NCI-H226 (cell line): ENCODE results near the gene TCOF1.

ENCODE experiments used
- DNase-seq: peaks from one replicate; pipeline ENCODE4 v3.0.0-alpha.2; 2015

TCOF1 gene

DNA sequence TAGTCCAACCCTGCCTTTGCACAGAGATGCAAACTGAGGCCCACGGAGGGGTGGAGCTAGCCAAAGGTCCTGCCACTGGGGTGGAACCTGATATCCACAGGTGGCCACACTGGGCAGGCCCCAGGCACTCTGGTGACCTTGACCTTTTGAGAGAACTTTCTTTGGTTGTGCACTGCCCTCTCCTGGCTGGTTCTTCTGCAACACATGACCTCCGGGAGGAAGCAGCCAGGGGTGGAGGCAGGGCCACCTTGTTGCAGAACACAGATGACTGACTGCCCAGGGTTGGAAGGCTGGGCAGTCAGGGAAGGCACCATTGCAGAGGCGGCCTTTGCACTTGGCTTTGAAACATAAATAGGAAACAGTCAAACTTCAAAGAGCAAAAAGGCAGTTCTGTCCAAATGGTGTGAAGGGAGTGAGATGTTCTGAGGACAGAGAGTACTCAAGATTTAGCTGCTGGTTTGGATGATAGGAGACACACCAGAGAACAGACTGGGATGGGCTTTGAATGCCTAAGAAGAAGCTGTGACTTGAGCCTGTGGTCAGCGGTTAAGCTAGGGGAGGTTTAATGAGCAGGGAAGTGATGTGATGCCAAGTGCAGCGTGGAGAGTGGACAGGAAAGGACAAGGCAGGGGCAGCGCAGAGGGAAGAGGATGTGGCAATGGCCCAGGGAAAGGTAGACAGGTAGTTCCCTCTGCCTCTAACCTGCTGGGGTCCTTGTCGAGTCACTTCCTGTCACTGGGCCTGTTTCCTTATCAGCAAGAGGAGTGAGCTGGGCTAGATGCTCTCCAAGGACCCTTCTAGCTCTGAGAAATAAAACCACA, 6.8 kb upstream of the TCOF1 start:
- peak; percentile 63 for DNase-seq

DNA sequence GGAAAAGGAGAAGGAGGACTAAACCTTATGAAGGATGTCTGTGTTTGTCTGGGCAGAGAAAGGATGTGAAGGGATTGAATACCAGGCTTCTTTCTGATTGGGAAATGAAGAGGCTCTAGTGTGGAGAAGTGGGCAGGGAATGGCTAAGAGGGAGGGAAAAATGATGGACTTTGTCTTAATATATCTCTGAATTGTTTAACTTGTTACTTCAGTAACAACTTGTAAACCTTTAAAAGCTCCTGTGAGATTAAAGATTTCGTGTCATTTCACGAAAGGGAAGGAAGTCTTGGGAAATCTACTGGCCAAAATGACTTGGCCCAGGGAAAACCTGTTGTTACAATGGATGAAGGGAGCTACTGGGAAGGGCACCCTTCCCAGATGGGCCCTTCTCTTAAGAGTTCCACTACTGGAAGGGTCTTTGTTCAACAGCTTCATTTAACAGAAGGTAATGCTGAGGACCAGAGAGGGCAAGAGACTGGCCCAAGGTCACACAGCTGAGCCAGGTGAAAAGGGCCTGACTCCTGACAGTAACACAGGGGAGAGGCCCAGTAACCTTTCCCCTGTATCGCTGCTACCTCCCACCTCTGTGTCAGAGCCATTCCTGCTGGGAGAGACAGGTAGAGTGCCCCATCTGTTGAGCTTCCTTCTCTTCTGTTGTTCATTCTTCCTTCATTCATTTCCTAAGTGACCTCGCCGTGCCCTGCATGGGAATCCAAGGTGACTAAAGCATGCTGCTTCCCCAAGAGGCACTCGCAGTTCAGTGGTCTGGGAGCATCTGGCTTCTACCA, 5.1 kb upstream of the TCOF1 start:
- no peak for DNase-seq

DNA sequence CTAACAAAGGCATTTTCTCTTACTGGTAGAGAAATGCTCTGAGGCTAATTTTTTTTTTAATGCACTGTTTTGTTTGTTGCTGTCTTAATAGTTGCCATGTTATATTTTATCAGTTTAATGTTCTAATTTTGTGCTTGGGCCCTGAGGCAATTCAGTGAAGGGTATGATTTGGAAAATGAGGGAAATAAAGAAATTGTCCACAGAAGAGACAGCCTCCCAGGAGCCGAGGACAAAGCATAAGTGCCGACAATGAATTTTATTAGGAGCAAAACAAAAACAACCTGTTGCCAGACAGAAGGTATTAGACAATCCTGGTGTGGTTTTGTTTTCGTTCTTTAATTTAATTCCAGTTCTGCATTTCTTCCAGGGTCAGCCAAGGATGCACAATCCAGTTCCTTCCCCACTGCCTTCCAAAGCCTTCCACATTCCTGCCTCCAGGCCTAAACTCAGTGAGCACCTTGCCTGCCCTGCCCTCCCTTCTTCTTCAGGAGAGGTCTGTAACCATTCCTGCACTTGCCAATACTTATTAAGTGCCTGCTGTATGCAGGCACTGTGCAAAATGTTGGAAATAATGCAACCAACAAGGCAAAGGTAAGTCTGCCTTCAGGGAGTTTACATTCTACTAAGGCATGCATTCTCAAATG, 4.3 kb upstream of the TCOF1 start:
- DNase-seq: no peak

DNA sequence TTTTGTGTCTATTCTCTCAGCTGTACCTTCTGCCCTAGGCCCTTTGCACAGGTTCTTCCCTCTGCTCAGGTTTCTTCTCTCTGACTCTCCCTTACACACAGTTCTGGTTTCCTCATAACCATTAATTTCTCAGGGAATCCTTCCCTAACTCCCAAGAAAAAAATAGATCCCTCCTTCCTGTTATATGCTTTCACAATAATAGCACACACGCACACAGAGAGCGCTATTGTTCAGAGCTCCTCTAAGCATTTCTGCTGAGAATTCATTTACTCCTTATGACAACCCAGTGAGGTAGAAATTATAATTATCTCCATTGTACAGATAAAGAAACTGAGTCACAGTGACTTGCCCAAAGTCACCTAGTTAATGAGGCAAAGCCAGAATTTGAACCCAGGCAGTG, 1.7 kb upstream of the TCOF1 start:
- DNase-seq: no peak

DNA sequence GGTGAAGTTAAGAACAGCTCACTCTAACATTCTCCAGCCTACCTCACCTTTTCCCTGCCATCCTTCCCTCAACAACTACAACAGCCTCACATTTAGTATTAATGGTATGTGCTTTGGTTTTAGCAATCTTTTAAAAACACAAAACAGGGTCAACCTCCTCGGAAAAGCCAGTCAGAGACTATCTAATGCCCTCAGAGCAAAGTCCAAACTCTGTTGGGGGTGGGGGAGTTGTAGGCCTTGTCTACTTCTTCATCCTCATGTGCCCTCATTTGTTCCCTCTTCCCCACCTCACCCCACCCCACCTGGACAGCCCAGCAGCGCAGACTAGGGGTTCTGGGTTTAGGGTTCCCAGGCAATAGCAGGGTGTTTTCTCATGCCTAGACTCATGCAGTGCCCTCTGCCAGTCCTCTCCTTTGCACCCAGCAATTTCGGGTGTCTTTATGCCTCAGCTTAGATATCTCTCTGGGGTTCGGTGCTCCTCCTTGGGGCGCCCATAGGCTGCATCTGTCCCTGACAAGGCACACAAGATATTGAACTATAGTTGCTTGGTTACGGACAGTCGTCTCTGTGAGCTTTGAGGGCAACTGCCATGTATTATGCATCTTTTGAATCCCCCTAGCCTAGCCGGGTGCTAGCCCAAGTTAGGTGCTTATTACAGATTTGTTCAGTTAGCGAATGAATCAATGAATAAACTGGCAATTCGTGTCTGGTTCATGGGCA, 762 bp upstream of the TCOF1 start:
- no peak for DNase-seq

DNA sequence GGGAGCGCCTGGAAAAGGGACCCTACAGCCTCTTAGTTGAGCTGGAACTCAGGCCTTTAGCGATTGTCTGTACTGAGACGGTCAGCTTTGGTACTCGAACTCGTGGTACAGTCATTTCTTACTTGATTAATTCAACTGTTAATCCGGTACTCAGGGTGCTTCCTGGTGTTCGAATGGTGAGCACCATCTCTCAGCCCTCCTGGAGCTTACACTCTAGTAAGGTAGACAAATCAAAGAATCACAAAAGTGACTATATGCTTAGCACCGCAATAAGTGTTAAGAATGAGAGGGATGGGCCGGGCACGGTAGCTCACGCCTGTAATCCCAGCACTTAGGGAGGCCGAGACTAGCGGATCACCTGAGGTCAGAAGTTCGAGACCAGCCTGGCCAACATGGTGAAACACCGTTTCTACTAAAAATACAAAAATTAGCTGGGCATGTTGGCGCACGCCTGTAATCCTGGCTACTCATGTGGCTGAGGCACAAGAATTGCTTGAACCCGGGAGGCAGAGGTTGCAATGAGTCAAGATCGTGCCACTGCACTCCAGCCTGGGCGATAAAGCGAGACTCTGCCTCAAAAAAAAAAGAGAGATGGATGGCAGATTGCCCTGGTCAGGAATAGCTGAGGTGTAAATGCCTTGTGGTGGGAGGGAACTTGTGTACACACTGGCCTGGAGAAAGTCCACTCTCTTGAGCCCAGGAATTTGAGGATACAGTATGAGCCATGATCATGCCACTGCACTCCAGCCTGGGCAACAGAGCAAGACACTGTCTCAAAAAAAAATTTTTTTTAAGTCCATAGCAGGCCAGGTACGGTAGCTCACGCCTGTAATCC, 981 bp downstream of the TCOF1 start:
- no peak for DNase-seq

DNA sequence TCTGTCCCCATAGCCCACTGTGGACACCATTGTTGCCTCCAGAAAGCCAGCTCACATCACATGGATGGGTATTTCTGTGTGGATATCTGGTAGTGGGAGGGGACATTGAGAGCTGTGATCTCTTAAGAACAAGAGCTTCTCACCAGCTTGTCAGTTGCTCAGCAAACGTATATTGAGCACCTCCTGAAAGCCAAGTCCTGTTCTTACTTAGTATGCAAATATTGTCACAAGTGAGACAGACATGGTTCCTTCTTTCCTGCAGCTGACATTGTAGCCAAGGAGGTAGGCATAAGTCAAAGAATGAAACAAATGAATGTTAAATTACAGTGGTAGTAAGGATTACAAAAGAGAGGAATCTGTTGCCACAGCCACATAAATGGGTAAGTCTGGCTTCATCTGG, 3.8 kb downstream of the TCOF1 start:
- no peak for DNase-seq

DNA sequence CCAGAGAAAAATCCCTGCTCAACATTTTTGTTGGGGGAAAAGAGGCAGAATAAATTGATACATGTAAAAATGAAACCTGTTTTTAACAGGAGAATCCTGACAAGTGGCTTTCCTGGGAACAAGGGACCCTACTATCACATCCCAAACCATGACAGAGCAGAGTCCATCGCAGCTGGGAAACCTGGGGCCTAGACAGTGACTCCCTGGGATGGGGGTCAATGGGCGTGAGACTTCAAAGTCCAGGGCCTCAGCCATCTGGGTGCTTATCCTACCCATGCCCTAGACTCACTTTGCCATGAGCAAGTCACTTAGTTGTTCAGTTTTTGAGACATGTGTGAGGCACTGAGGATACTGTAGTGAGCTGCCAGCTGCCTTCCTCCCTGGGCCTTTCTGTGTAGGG, 5.7 kb downstream of the TCOF1 start:
- no peak for DNase-seq

DNA sequence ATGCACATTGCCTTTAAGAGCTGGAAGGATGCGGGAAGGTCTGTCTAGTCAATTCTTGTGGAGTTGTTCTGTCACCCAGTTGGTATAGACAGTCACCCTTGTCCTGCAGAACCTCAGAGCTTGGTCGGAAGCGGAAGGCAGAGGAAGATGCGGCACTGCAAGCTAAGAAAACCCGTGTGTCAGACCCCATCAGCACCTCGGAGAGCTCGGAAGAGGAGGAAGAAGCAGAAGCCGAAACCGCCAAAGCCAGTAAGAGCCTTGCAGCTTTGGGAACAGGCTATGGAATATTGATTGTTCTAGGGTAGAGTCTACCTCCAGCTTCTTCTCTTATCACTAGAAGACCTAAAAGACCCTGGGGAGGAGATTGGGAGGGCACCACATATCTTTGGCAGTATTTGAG, 6.5 kb downstream of the TCOF1 start:
- DNase-seq: no peak

DNA sequence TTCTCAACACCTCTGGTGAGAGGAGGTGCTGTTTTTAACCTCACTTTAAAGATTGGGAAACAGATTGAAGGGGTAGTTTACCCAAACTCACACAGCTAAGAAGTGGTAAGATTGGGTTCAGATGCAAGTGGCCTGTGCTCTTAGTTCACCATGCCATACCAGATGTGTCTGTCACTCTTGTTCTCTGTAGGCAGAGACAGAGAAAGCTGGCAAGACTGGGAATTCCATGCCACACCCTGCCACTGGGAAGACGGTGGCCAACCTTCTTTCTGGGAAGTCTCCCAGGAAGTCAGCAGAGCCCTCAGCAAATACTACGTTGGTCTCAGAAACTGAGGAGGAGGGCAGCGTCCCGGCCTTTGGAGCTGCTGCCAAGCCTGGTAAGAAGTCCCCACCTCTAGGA, 11.0 kb downstream of the TCOF1 start:
- DNase-seq: no peak

DNA sequence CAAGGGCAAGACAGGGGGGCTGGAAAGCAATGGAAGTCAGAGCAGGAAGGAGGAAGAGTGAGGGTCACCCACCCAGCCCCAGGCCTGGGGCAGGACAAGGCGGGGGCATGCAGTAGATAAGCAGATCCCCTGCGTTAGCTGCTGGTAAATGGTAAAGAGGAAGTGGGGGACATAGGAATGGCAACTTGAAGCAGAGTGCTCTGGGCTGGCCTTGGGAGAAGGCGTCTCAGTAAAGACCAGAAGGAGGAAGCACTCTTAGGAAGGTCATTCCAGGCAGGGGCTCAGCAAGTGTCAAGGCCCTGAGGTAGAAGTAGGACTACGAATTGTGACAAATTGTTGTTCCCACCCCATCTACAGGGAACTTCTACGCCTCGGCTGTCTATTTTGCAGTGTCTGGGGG, 15.1 kb downstream of the TCOF1 start:
- no peak for DNase-seq

DNA sequence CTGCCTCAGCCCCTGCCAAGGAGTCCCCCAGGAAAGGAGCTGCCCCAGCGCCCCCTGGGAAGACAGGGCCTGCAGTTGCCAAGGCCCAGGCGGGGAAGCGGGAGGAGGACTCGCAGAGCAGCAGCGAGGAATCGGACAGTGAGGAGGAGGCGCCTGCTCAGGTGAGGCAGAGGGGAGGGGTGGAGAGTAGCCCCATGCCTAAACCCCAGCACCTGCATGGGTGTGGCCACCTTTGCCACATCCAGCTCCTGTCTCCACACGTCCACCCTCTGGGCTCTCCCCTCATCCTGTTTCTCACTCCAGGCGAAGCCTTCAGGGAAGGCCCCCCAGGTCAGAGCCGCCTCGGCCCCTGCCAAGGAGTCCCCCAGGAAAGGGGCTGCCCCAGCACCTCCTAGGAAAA, 17.2 kb downstream of the TCOF1 start:
- DNase-seq: no peak

DNA sequence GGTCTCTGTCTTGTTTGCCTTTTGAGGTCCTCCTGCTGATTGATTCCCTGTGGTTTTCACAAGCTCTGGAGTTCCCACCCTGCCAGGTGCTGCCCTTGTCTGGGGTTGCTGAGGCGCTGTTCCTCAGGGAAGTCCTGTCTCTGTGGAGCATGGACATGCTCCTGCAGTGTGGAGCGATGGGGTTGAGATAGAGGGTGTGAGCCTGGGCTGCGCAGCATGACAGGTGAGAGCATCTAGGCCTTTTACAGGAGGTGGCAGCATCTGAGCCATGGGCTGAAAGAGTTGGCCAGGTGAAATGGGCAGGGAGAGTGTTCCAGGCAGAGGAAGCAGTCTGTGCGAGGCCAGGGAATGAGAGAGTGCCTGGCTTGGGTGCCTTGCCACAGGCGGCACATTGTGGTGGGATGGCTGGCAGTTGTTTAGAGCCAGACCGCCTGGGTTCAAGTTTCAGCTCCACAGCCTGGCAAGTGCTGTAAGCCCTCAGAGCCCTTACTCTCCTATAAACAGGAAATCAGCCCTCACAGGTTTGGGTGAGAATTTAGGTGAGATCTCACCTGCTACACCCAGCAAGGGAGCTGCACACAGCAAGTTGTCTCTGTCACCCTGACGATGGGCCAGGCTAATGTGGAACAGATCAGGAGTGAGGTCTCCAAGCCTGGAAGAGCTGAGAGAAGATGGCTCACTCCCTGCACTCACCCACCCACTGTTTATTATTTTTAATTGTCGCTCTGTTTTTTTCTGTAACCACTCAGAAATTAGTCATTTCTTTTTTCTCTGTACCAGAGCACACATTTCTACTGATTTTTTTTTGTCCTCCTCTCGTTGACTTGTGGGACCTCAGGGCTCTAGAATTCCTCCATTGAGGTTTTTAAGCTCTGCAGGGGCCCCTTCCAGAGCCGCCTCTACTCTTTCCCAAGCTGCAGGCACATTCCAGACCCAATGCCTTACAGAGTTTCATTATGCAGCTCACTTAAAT, 19.6 kb downstream of the TCOF1 start:
- DNase-seq: no peak

DNA sequence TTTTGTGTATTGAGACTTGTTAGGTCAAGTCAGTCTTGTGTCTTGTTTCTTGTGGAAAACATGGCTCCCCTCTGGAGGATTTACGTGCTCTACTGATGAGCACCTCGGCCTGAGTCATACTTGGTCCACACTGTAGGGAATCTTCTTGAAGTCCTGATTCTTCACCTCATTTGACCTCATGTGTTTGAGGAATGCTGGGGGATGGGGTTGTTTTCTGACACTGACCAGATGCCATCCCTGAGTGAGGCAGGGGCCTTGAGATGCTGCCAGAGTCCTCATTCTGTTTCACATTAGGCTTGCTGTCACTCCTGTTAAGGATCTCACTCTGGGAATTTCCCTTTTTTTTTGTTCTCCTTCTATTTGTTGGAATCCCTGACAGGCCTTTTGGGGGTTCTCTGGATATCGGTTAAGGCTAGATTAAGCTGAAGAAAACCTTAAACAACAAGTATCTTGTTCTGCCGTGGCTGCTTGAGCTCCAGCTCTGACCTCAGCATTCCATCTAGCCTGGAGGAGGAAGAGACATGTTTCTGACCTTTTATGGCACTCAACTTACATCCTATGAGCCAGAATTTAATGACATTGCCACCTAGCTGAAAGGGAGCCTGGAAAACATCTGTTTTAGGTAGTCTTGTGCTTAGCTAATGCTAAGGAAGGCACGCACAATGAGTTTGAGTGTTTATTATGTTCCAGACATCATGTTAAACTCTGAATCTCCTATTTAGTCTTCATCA, 20.6 kb downstream of the TCOF1 start:
- no peak for DNase-seq

DNA sequence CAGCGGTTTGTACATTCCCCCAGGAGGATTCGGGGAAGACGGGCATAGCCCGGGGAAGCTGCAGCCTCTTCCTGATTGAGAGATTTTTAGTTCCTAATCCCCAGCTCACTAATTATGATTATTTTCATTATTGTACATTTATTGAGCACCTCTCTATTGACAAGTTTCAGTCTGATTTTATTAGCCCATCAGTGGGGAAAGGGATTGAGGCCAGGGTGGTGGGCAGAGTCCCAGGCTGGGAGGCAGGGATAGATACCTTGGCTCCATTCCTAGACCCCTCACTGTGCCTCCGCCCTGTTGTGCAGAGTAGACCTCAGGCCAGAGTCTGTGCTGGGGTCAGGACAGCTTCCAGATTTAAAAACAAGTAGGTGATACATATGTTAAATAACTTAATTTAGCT, 27.2 kb downstream of the TCOF1 start:
- no peak for DNase-seq

DNA sequence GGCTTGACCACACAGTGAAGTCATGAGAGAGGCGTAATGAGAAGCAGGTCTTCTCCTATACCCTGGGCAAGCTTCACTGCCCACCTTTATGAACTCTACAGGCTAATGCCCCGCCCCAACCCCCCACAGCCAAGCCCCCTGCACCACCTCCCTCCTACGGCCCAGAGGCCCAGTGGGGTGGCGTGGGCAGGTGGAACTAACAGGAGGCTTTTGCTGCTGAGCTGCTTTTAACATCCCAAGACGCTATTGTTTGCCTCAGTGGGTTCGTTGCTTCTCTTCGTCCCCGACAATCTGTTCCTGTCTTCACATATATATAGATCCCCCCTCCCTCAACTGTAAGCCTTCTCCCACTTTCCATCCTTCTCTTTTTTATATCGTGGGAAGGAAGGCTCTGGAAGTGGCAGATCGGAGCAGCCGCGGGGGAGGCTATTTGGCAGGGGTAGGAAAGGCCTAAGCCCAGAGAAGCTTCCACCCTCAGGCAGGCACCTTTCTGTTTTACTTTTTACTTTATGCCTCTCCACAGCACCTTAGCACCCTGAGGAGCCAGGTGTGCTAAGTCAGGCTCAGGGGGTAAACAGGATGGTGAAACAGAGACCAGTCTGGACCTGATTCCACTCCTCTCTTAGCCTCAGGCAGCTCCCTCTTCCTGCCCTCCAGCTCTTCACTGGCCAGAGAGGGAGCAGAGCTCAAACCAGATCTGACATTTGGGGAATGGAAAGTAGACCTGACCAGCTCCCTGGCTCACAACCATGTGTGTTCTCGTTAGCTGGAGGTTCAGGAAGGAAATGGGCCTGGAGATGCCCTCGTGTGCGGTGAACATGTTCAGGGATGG, 28.7 kb downstream of the TCOF1 start:
- DNase-seq: no peak

DNA sequence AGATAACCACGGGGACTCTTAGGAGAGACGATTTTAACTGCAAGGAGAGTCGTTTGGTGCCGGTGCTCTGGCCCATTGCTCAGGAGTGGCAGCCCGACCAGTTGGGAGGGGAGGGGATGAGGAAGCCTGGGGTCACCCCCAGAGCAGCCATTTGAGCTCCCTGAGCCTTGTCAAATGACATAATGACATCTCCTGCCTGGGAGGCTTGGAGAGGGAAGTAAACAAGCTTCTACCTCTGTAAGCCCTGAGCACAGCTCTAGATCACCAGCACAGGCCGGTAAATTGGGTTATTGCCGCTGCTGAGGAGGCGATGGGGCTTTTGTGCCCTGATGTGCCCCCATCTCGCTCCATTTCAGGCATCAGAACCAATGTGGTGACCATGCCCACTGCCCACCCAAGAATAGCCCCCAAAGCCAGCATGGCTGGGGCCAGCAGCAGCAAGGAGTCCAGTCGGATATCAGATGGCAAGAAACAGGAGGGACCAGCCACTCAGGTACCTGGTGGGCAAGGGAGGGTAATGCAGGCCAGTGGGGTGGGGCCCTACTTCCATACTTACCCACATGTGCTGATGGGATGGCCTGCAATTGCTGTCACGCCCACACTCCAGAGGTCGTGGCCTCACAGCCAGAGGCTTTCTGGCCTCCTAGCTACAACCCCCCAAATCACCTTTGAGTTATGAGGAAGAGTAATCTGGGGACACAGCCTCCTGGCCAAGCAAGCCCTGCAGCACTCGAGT, 32.2 kb downstream of the TCOF1 start:
- DNase-seq: no peak

DNA sequence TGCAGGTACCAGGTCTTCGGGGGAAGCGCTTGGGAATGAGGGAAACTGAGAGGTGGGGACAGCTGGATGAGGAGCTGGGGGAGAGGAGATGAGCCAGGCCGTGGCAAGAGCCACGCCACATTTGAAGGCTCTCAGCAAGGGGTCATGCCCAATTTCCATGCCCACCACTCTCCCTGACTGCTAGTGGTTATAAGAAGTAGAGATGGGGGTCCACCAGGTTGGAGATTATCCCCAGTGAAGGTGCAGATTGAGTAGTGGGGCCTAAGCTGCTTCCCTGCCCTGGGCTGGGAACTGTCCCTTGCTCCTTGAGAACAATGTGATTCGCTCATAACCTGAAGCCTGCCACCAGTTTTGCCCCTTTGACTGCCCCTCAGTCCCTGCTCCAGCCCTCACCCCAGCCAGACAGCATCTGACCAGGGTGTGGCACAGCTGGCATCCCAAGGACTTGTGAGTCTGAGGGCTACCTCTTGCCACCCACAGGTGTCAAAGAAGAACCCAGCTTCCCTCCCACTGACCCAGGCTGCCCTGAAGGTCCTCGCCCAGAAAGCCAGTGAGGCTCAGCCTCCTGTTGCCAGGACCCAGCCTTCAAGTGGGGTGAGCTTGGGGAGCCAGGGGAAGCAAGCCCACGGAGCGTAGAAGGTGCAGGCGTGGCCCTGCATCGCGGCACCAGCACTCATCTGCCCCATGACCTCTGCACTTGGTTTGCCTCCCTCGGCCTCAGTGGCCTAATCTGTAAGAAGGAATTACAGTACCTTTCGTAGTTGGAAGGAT, 33.8 kb downstream of the TCOF1 start:
- DNase-seq: no peak
